ENCODE results near the gene PLEKHD1.
A peak's percentile ranks its signal among the peaks of the same experiment; 100 is the strongest.

PLEKHD1 gene

DNA sequence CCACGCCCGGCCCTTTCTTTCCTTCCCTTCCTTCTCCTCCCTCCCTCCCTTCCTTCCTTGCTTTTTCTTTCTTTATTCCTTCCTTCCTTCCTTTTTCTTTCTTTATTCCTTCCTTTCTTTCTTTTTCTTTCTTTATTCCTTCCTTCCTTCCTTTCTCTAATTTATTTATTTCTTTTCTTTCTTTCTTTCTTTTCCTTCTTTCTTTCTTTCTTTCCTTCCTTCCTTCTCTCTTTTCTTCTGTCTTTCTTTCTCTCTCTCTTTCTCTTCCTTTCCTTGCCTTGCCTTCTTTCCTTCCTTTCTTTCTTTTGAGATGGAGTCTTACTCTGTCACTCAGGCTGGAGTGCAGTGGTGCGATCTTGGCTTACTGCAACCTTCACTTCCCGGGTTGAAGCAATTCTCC, 74.2 kb downstream of the PLEKHD1 start:
- Histone ChIP-seq H3K4me3 (ENCODE audit: low read depth in 1 of 5, low read length in 5 of 5) (no peak overlapping the region), H3K27me3 (ENCODE audit: control insufficient read depth in 5 of 5, insufficient read depth in 4 of 5, low read length in 5 of 5) (peaks cover 2 to 17% (median 11%) of the 10 kb centered on the region in 5 donors), H3K27ac (ENCODE audit: low read depth, low read length) (no peak overlapping the region), H3K9me3 (ENCODE audit: control insufficient read depth in 5 of 5, low read length in 5 of 5) (no peaks in the 10 kb centered on the region), H3K9ac (ENCODE audit: low read length in 5 of 5) (no peak overlapping the region), H3K36me3 (ENCODE audit: control insufficient read depth in 5 of 5, insufficient read depth in 5 of 5, low read length in 5 of 5) (no peaks in the 10 kb centered on the region), H3K4me1 (ENCODE audit: control insufficient read depth in 5 of 5, insufficient read depth in 5 of 5, low read length in 5 of 5) (peaks cover 0 to 3% (median 0%) of the 10 kb centered on the region in 5 donors)

DNA sequence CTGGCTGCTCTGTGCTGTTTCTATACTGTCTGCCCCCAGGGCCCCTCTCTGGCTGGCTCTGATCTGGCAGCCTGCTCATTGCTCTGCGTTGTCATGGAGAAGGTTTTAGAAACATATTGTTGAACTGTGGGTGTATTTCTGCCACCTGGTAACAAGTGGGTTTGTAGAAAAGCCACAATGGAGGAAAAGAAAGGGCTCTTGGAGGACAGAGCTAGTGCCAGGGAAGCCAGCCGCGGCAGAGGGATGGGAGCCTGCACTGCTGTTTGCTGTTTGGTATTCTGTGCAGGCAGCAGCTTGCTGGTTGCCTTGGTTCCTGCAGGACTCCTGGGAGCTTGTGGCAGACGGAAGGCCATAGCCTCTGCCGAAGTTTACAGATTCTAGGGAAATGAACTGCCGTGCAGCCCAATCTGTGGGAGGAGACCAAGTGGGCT, 75.1 kb downstream of the PLEKHD1 start:
- Histone ChIP-seq H3K36me3 (ENCODE audit: control insufficient read depth in 5 of 5, insufficient read depth in 5 of 5, low read length in 5 of 5) (no peaks in the 10 kb centered on the region), H3K9ac (ENCODE audit: low read length in 5 of 5) (no peak overlapping the region), H3K9me3 (ENCODE audit: control insufficient read depth in 5 of 5, low read length in 5 of 5) (no peaks in the 10 kb centered on the region), H3K27me3 (ENCODE audit: control insufficient read depth in 5 of 5, insufficient read depth in 4 of 5, low read length in 5 of 5) (peaks cover 7 to 22% (median 13%) of the 10 kb centered on the region in 5 donors), H3K27ac (ENCODE audit: low read depth, low read length) (no peak overlapping the region), H3K4me3 (ENCODE audit: low read depth in 1 of 5, low read length in 5 of 5) (no peak overlapping the region), H3K4me1 (ENCODE audit: control insufficient read depth in 5 of 5, insufficient read depth in 5 of 5, low read length in 5 of 5) (peaks cover 0 to 2% (median 0%) of the 10 kb centered on the region in 5 donors)

DNA sequence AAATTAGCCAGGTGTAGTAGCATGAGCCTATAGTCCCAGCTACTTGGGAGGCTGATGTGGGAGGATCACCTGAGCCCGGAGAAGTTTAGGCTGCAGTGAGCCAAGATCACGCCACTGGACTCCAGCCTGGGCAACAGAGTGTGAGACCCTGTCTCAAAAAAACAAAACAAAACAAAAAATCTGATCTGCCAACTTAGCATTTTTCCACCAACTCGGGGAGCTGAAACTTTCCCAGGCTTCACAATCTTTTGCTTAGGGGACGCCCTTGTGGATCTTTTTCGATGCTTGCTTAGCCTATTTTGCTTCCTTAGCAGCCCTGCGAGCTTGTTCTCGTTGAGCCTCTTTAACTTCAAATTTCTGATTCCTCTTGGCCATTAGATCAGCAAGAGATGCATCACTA, 76.3 kb downstream of the PLEKHD1 start:
- H3K9ac ChIP-seq (ENCODE audit: low read length in 5 of 5): no peak overlapping the region
- no peaks in the 10 kb centered on the region for H3K9me3 ChIP-seq (ENCODE audit: control insufficient read depth in 5 of 5, low read length in 5 of 5)
- no peak overlapping the region for H3K27ac ChIP-seq (ENCODE audit: low read depth, low read length)
- no peak overlapping the region for H3K4me3 ChIP-seq (ENCODE audit: low read depth in 1 of 5, low read length in 5 of 5)
- H3K36me3 ChIP-seq (ENCODE audit: control insufficient read depth in 5 of 5, insufficient read depth in 5 of 5, low read length in 5 of 5): no peaks in the 10 kb centered on the region
- H3K4me1 ChIP-seq (ENCODE audit: control insufficient read depth in 5 of 5, insufficient read depth in 5 of 5, low read length in 5 of 5): no peaks in the 10 kb centered on the region
- peaks cover 11 to 32% (median 20%) of the 10 kb centered on the region in 5 donors for H3K27me3 ChIP-seq (ENCODE audit: control insufficient read depth in 5 of 5, insufficient read depth in 4 of 5, low read length in 5 of 5)

DNA sequence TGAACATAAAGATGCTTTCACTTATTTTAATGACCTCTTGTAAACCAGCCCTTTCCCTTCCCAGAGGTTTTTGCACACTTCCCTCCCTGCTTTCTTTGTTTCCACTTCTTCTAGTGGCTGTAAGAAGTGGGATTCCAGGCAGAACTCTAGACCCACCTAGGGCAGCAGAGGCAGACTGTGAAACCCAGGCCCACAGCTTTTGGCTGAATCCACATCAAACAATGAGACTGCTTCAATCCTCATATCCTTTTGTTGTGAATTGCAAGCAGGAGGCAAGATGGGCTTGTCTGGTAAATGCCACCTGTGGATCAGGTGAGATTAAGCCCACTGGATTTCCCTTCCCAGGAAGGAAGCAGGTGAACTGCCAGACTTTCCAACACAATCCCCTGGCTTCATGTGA, 77.4 kb downstream of the PLEKHD1 start:
- no peak overlapping the region for H3K27ac ChIP-seq (ENCODE audit: low read depth, low read length)
- no peak overlapping the region for H3K4me3 ChIP-seq (ENCODE audit: low read depth in 1 of 5, low read length in 5 of 5)
- no peaks in the 10 kb centered on the region for H3K36me3 ChIP-seq (ENCODE audit: control insufficient read depth in 5 of 5, insufficient read depth in 5 of 5, low read length in 5 of 5)
- no peaks in the 10 kb centered on the region for H3K9me3 ChIP-seq (ENCODE audit: control insufficient read depth in 5 of 5, low read length in 5 of 5)
- H3K27me3 ChIP-seq (ENCODE audit: control insufficient read depth in 5 of 5, insufficient read depth in 4 of 5, low read length in 5 of 5): peaks cover 11 to 38% (median 26%) of the 10 kb centered on the region in 5 donors
- no peak overlapping the region for H3K9ac ChIP-seq (ENCODE audit: low read length in 5 of 5)
- H3K4me1 ChIP-seq (ENCODE audit: control insufficient read depth in 5 of 5, insufficient read depth in 5 of 5, low read length in 5 of 5): no peaks in the 10 kb centered on the region

DNA sequence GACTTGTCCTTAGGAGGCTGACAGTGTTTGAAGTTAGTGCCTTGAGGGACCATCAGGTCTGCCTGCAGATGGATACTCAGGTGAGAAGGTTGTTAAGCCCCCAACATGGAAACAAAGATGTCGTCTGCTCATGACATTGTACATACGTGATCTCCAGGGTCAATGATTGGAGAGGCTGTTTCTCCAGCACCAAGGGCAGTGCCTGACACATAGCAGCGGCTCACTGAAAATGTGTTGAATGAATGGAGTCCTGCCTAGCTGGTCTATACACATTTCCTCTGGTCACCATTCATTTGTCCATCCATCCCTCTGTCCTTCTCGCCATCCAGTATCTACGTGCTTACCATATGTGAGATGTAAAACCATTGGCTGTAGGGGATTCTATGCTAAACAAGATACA, 83.0 kb downstream of the PLEKHD1 start:
- H3K27me3 ChIP-seq (ENCODE audit: control insufficient read depth in 5 of 5, insufficient read depth in 4 of 5, low read length in 5 of 5): peaks cover 18 to 63% (median 57%) of the 10 kb centered on the region in 5 donors
- no peak overlapping the region for H3K4me3 ChIP-seq (ENCODE audit: low read depth in 1 of 5, low read length in 5 of 5)

DNA sequence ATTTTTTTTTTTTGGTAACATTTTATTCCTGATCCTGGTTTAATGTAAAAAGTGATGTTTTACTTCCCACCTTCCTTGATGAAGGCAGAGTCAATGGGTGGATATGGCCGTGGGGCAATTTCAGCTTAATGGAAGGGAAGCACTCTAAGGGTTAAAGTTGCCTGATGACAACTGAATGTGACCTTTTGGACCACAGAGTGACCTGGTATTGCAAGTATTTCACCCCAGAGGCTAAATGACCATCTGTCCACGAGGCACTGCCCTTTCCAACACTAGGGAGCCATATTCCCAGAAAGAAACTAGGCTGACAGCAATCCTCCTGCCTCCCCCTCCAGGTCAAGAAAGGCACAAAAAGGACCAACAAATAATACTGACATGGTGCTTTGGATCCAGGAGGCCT, 85.3 kb downstream of the PLEKHD1 start:
- Histone ChIP-seq H3K9me3 (ENCODE audit: control insufficient read depth in 5 of 5, low read length in 5 of 5) (peaks cover 0 to 3% (median 0%) of the 10 kb centered on the region in 5 donors), H3K36me3 (ENCODE audit: control insufficient read depth in 5 of 5, insufficient read depth in 5 of 5, low read length in 5 of 5) (no peaks in the 10 kb centered on the region), H3K4me1 (ENCODE audit: control insufficient read depth in 5 of 5, insufficient read depth in 5 of 5, low read length in 5 of 5) (peaks cover 0 to 36% (median 31%) of the 10 kb centered on the region in 5 donors), H3K27ac (ENCODE audit: low read depth, low read length) (no peak overlapping the region), H3K27me3 (ENCODE audit: control insufficient read depth in 5 of 5, insufficient read depth in 4 of 5, low read length in 5 of 5) (peaks cover 36 to 73% (median 64%) of the 10 kb centered on the region in 5 donors), H3K4me3 (ENCODE audit: low read depth in 1 of 5, low read length in 5 of 5) (no peak overlapping the region), H3K9ac (ENCODE audit: low read length in 5 of 5) (no peak overlapping the region)

More for the DNA sequence above, 83.0 kb downstream of the PLEKHD1 start:
- Histone ChIP-seq H3K4me1 (ENCODE audit: control insufficient read depth in 5 of 5, insufficient read depth in 5 of 5, low read length in 5 of 5) (peaks cover 0 to 14% (median 12%) of the 10 kb centered on the region in 5 donors), H3K9me3 (ENCODE audit: control insufficient read depth in 5 of 5, low read length in 5 of 5) (peaks cover 0 to 2% (median 0%) of the 10 kb centered on the region in 5 donors), H3K36me3 (ENCODE audit: control insufficient read depth in 5 of 5, insufficient read depth in 5 of 5, low read length in 5 of 5) (no peaks in the 10 kb centered on the region), H3K9ac (ENCODE audit: low read length in 5 of 5) (no peak overlapping the region), H3K27ac (ENCODE audit: low read depth, low read length) (no peak overlapping the region)

DNA sequence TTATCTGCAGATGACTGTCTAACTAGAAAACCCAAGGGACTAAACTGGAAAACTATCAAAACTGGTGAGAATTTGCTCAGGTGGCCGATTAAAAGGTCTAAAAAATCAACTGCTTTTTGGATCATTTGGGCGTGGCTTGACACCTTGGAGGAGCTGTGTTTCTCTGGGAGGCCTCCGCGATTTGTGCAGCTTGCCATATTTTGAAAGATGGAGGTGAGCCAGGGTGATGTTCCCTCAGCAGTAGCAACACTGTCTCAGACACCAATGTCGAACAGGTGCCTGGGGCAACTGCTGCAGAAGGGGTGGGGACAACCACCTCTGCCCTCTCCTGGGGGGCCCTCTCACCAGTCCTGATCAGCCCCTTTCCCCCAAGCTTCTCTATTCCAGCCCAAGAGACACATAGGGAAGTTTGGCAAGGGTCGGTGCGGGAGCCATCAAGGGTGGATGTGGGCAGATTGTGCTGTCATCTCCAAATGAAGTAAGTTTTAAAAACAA, 86.4 kb downstream of the PLEKHD1 start:
- peaks cover 0 to 38% (median 31%) of the 10 kb centered on the region in 5 donors for H3K4me1 ChIP-seq (ENCODE audit: control insufficient read depth in 5 of 5, insufficient read depth in 5 of 5, low read length in 5 of 5)
- peaks cover 36 to 63% (median 59%) of the 10 kb centered on the region in 5 donors for H3K27me3 ChIP-seq (ENCODE audit: control insufficient read depth in 5 of 5, insufficient read depth in 4 of 5, low read length in 5 of 5)
- H3K9ac ChIP-seq (ENCODE audit: low read length in 5 of 5): no peak overlapping the region
- H3K4me3 ChIP-seq (ENCODE audit: low read depth in 1 of 5, low read length in 5 of 5): no peak overlapping the region
- H3K36me3 ChIP-seq (ENCODE audit: control insufficient read depth in 5 of 5, insufficient read depth in 5 of 5, low read length in 5 of 5): no peaks in the 10 kb centered on the region
- peaks cover 0 to 3% (median 0%) of the 10 kb centered on the region in 5 donors for H3K9me3 ChIP-seq (ENCODE audit: control insufficient read depth in 5 of 5, low read length in 5 of 5)
- no peak overlapping the region for H3K27ac ChIP-seq (ENCODE audit: low read depth, low read length)

DNA sequence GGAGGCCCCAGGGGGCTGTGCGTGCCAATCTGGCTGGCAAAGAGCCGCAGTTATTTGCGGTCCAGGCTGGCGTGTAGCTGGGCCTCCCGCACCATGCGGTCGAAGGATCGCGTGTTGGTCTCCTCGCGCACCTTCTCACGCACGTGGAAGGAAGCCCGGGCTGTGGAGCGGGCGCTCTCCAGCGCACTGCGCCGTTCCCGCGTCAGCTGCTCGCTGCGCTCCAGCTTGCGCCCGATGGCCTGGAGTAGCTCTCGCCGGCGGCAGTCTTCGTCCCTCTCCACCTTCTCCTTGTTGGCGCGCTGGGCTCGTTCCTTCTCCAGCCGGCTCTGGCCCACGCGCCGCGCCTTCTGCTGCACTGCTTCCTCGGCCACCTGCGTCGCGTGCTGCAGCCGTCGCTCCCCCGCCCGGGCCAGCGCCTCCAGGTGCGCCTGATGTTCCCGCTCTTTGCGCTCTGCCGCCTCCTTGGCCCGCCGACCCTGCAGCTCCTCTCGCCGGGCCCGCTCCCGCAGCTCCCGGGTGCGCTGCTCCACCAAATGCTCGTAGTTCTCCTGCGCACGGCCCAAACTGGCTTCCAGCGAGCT, 87.0 kb downstream of the PLEKHD1 start:
- Histone ChIP-seq H3K9ac (ENCODE audit: low read length in 5 of 5) (no peak overlapping the region), H3K36me3 (ENCODE audit: control insufficient read depth in 5 of 5, insufficient read depth in 5 of 5, low read length in 5 of 5) (no peaks in the 10 kb centered on the region), H3K27me3 (ENCODE audit: control insufficient read depth in 5 of 5, insufficient read depth in 4 of 5, low read length in 5 of 5) (peaks cover 36 to 66% (median 63%) of the 10 kb centered on the region in 5 donors), H3K27ac (ENCODE audit: low read depth, low read length) (no peak overlapping the region), H3K4me3 (ENCODE audit: low read depth in 1 of 5, low read length in 5 of 5) (peak overlapping the region in 4 of 5 donors; percentile 54 to 68 (median 62)), H3K9me3 (ENCODE audit: control insufficient read depth in 5 of 5, low read length in 5 of 5) (peaks cover 0 to 3% (median 0%) of the 10 kb centered on the region in 5 donors), H3K4me1 (ENCODE audit: control insufficient read depth in 5 of 5, insufficient read depth in 5 of 5, low read length in 5 of 5) (peaks cover 0 to 38% (median 31%) of the 10 kb centered on the region in 5 donors)

DNA sequence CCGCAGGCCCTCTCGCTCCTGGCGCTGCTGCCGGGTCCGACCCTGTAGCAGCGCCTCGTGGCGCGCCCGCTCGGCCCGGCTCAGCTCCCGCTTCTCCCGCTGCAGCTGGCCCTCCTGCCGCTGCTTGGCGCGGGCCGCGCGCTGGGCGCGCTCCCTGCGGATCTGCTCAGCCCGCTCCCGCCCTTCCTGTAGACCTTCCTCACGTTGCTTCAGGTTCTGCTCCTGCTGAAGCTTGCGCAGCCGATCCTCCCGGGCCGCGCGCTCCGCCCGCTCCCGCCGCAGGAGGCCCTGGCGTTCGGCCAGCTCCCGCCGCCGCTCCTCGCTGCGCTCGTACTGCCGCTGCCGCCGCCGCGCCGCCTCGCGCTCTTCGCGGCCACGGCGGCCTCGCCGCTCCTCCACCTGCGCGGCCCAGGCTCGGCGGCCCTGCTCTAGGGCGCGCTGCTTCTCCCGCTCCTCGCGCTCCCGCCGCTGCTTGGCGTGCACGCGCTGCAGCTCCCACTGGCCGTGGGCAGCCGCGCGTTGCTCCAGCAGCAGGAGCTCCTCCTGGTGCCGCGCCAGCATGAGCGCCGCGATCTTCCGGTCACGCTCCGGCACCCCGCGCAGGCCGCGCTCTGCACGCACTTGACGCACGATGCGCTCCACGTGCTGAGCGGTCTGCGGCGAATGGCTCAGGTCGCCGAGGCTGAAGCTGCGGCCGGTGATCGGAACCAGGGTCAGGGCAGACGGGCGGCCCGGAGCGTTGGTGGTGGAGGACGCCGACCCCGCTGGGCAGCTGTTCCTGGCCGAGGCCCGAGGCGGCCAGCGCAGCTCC, 87.7 kb downstream of the PLEKHD1 start:
- peak overlapping the region in 4 of 5 donors; percentile 54 to 68 (median 62) for H3K4me3 ChIP-seq (ENCODE audit: low read depth in 1 of 5, low read length in 5 of 5)
- no peaks in the 10 kb centered on the region for H3K36me3 ChIP-seq (ENCODE audit: control insufficient read depth in 5 of 5, insufficient read depth in 5 of 5, low read length in 5 of 5)
- no peak overlapping the region for H3K27ac ChIP-seq (ENCODE audit: low read depth, low read length)
- peaks cover 0 to 38% (median 31%) of the 10 kb centered on the region in 5 donors for H3K4me1 ChIP-seq (ENCODE audit: control insufficient read depth in 5 of 5, insufficient read depth in 5 of 5, low read length in 5 of 5)
- no peak overlapping the region for H3K9ac ChIP-seq (ENCODE audit: low read length in 5 of 5)
- H3K27me3 ChIP-seq (ENCODE audit: control insufficient read depth in 5 of 5, insufficient read depth in 4 of 5, low read length in 5 of 5): peaks cover 36 to 65% (median 62%) of the 10 kb centered on the region in 5 donors
- H3K9me3 ChIP-seq (ENCODE audit: control insufficient read depth in 5 of 5, low read length in 5 of 5): peaks cover 0 to 3% (median 0%) of the 10 kb centered on the region in 5 donors

DNA sequence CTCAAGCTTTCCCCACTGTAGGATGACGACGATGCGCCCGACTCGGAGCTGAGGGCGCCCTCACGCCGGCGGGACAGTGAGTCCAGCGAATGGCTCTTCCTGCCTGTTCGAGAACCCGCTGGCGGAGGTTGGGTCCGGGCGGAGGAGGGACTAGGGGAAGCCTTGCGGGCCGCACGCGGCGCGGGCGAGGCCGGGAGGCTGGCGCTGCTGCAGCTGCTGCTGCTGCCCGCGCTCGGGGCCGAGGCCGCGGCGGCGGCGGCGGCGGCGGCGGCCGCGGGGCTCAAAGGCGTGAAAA, 88.3 kb downstream of the PLEKHD1 start:
- Histone ChIP-seq H3K36me3 (ENCODE audit: control insufficient read depth in 5 of 5, insufficient read depth in 5 of 5, low read length in 5 of 5) (no peaks in the 10 kb centered on the region), H3K9ac (ENCODE audit: low read length in 5 of 5) (no peak overlapping the region), H3K4me3 (ENCODE audit: low read depth in 1 of 5, low read length in 5 of 5) (peak overlapping the region in 4 of 5 donors; percentile 17 to 68 (median 58)), H3K4me1 (ENCODE audit: control insufficient read depth in 5 of 5, insufficient read depth in 5 of 5, low read length in 5 of 5) (peaks cover 0 to 38% (median 31%) of the 10 kb centered on the region in 5 donors), H3K27me3 (ENCODE audit: control insufficient read depth in 5 of 5, insufficient read depth in 4 of 5, low read length in 5 of 5) (peaks cover 34 to 61% (median 57%) of the 10 kb centered on the region in 5 donors), H3K27ac (ENCODE audit: low read depth, low read length) (no peak overlapping the region), H3K9me3 (ENCODE audit: control insufficient read depth in 5 of 5, low read length in 5 of 5) (peaks cover 0 to 3% (median 0%) of the 10 kb centered on the region in 5 donors)

All from subcutaneous abdominal adipose tissue (tissue), 5 donors.